G401 (cell line): ENCODE results near the gene CHRM5. TPM values are rescaled to one million over a fixed set of nuclear protein-coding genes. Genes with fewer than 3 reads are reported as not detected.
A peak's percentile ranks its signal among the peaks of the same experiment; 100 is the strongest.

ENCODE experiments used
- DNase-seq: peaks from one replicate; pipeline ENCODE4 v3.0.0-alpha.2; 2015; ENCODE audit warnings: low spot score
- in situ Hi-C: cut with HindIII; loops from 2 replicates; pipeline ENCODE4 v1.10.0; 2016; ENCODE audit warnings: low sequenced_read_pairs, mixed read lengths
- total RNA-seq: library from RNA; depleted of rRNA; stranded (reverse); fragments of >200 nt; shearing (Covaris generic); gene quantifications from 2 replicates; pipeline ENCODE4 v1.2.3, GENCODE V29; 2014; rRNA removed

Gene CHRM5, protein sequence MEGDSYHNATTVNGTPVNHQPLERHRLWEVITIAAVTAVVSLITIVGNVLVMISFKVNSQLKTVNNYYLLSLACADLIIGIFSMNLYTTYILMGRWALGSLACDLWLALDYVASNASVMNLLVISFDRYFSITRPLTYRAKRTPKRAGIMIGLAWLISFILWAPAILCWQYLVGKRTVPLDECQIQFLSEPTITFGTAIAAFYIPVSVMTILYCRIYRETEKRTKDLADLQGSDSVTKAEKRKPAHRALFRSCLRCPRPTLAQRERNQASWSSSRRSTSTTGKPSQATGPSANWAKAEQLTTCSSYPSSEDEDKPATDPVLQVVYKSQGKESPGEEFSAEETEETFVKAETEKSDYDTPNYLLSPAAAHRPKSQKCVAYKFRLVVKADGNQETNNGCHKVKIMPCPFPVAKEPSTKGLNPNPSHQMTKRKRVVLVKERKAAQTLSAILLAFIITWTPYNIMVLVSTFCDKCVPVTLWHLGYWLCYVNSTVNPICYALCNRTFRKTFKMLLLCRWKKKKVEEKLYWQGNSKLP
- total RNA-seq, result 0.18 TPM in 1 of 2 replicates, not detected in the other

DNA sequence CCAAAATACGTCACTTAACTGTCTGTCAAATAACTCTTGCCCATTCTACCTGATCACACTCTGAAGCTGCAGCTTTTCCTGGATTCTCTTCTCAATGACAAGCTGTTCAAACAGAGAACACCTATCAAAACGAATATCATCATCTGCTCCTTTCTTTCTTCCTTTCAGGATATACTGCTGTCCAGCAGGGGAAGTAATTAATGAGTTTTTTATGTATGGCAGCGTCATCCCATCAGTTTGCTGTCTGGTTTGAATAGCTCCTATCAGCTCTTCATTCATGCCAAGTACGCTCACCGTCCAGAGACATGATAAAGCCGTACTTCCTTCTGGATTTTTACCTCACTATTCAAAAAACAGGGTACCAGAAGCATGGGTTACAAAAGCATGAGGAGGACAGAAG, at the start of gene CHRM5:
CHRM5 (plus strand) TSS at position 274 of the 400 bp plus-strand sequence. CDS start 94,221 bp downstream, outside the sequence.
- in situ Hi-C loops, result no loop called here
- peak; percentile 31 for DNase-seq

DNA sequence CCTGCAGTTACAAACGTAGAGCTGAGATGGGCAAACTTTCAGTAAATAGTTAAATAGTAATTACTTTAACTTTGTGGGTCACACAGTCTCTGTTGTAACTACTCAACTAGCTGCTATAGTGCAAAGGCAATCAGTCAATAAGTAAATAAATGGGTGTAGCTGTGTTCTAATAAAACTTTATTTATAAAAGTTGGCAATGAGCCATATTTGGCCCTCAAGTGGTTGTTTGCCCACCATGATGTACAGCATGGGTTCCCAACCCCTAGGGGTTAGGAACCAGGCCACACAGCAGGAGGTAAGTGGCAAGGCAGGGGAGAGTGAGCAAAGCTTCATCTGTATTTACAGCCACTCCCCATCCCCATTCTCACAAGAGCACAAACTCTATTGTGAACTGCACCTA, 44.9 kb upstream of the CHRM5 start:
- in situ Hi-C loops, result no loop called here

DNA sequence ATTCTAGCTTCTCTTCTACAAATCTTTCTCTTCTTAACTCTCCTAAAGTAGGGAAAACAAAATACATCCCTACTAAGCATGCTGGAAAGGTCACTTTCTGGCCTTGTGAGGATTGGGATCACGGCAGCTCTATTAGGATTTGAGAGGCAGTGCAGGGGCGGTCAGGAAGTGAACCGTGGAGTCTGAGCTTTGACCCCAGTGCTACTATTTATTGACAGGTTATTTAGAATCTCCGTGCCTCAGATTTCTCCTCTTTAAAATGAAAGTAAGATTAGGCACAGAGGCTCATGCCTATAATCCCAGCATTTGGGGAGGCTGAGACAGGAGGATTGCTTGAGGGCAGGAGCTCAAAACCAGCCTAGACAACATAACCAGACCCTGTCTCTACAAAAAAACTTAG, 42.0 kb upstream of the CHRM5 start:
- in situ Hi-C loops, result no loop called here
- DNase-seq, result no peak

More for the DNA sequence above, 44.9 kb upstream of the CHRM5 start:
- no peak for DNase-seq

DNA sequence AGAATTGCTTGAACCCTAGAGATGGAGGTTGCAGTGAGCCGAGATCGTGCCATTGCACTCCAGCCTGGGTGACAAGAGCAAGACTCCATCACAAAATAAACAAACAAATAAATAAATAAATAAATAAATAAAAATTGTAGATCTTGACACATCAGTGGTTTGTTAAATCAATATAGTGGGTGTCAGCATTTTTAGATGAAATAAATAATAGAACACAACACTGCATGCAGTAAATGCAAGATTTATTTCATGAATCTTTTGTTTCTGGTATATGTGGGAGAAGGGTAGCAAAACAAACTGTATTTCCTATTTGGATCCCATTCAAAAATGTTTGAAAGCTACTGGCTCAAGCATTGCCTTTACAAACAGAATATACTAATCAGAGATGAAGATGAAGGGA, 35.6 kb upstream of the CHRM5 start:
- in situ Hi-C loops, result no loop called here
- DNase-seq, result no peak

DNA sequence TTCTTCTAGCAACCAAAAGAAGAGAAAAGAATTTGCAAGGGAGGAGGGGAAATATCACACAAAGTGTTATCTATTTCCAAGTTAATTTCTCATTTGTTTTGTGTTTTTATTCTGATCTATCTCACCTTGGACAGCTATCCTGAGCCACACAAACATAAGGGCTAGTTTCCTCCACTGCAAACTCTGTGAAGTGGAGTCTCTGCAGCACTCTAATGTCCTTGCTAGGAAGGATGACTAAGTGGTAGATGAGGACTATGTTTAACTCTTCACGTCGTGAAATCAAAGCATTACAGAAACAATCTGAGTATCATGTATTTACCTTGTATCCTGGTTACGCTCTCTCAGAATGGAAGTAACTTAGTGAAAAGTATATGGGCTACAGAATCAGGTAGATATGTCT, 33.9 kb upstream of the CHRM5 start:
- in situ Hi-C loops, result no loop called here

DNA sequence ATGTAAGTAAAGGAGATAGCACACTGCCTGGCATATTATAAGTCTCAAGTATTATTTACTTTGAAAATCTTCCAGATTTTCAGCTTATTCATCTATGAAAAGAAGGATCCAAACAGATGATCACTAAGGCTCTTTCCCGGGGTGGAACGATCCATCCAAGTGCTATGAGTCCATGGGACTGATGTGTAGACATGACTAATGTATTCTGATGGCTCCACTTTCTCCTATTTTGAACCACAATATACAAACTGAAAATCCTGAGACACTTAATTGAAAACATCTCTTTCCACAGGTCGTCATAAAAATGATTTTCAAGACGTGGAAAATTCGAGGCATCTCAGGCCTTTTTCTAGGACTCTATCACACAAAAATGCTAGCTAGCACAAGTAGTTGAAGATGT, 33.4 kb upstream of the CHRM5 start:
- DNase-seq, result no peak
- in situ Hi-C loops, result no loop called here

More for the DNA sequence above, 33.9 kb upstream of the CHRM5 start:
- no peak for DNase-seq

DNA sequence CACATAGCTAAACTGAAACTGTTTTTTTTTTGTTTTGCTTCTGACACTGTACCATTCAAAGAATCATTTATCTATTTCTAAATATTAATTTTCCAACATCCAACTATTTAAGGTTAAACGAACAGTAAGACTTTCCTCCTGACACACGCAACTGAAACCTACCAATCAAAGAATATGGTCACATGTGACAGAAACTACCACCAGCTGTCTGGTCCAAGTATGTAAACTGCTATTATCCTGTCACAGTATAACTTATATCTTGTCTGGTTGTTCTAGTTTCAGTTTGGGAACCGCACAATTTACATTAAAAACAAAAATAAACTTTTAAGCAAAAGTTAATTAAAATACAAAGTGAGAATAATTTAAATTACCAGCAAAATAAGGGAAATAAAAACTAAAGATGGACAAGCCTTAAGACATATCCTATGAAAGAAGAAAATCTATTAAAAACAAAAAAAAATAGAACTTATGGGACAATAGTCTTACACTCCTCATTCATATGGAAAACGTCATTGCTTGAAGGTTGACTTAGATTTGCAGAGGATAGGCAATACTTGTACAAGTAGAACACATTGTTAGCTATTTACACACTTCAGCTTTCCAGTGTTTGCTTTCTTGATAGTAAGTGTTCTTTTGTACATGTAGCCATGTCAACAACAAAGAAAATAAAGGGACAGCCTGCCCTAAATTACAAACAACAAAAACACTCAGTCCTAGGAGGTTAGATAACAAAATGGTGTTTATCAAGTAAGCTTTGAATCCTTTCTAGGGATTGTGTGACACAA, 26.8 kb upstream of the CHRM5 start:
- DNase-seq, result no peak
- in situ Hi-C loops, result no loop called here

DNA sequence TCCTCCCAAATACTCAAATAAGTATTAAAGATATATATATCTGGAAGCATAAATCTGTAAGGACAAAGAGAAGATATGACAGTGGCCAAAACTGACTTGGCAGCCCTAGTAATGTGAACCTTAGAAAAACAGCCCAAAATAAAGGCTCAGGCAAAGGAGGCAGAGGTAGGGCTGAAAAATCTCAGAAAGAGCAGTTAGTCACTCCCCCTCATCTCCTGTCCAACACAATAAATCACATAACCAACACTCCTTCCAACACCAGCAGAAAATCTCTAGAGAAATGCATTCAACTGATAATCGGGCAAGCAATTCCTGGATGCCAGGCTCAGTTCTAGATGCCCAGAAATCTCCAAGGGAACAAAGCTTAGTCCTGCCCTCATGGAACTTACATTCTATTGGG, 22.1 kb upstream of the CHRM5 start:
- in situ Hi-C loops, result no loop called here
- no peak for DNase-seq

DNA sequence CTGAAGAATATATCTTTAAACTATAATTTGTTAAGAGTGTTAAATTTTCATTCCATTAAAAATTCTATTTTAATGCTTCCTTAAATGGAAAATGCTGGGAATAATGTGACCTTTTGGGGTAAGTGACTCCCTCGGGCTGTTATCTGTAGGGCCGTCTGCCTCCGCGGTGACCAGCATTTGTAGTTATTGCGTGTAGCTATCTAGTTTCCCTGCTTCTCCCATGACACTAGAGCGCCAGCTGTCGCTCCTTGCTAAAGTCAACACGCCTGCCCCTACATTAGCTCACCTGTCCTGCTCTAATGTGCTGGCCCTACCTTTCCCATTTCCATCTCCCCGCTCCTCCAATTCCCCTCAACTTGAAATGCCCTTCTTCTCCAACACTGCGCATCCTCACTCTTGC, 12.4 kb upstream of the CHRM5 start:
- in situ Hi-C loops, result no loop called here
- no peak for DNase-seq

DNA sequence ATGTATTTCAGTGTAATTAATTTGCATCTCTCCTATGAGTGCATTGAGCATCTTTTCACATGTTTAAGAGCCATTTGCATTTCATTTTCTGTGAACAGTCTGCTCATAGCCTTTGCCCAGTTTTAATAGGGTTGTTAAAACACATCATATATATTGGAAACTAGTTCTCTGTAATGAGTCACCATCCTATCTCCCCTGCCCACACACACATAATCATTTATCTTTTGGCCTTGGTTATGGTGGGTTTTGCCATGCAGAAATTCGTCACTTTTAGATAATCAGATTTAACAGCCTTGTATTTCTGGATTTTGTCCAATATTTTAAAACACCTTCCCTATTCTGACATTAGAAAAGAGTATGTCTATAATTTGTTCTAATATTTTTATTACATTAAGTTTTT, 11.9 kb upstream of the CHRM5 start:
- in situ Hi-C loops, result no loop called here
- DNase-seq, result no peak

DNA sequence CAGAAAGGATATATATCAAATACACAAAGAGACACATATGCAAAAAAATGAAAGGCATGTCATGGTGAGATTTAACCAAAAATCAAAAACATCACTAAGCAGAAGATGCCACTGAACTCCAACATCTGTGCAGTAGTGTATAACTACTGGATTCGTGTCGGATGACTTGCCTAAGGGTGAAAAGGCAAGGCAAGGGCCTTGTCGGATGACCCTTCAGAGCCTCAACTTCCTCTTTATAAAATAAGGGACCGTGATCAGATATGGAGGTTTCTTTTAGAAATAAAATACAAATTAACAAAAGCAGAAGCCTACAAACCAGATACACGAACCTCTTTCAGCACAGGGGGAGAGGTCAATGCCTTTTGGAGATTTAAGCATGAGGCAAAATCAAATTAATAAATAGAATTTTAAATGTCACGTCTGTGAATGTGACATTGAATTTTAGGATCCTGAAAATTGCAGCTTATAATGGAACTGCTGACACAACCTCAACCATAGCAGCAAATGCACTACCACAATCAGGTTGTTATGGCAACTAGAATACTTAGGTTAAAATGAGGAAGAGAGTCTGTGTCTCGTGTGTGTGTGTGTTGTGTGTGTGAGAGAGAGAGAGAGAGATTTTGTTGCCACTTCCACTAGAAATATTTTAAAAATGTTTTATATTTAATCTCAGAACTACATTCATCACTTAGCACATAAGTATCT, 8.3 kb upstream of the CHRM5 start:
- in situ Hi-C loops, result no loop called here
- DNase-seq, result no peak

DNA sequence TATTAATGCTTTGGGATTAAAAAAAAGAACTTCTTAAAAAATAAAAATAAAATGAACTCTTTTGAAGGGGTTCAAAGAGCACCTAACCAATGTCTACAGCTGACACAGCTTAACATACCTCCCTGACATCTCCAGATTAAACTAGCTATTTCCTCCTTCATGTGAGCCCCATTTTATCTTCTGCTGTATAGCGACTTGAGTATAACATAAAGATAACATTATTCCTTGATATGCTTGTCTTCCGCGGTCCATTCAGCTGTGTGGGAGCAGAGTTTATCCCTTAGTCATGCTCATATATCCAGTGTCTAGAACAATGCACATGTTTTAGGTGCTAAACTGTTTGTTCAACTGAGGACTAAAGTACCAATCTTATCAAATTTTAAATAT, 7.8 kb upstream of the CHRM5 start:
- no peak for DNase-seq
- in situ Hi-C loops, result no loop called here

DNA sequence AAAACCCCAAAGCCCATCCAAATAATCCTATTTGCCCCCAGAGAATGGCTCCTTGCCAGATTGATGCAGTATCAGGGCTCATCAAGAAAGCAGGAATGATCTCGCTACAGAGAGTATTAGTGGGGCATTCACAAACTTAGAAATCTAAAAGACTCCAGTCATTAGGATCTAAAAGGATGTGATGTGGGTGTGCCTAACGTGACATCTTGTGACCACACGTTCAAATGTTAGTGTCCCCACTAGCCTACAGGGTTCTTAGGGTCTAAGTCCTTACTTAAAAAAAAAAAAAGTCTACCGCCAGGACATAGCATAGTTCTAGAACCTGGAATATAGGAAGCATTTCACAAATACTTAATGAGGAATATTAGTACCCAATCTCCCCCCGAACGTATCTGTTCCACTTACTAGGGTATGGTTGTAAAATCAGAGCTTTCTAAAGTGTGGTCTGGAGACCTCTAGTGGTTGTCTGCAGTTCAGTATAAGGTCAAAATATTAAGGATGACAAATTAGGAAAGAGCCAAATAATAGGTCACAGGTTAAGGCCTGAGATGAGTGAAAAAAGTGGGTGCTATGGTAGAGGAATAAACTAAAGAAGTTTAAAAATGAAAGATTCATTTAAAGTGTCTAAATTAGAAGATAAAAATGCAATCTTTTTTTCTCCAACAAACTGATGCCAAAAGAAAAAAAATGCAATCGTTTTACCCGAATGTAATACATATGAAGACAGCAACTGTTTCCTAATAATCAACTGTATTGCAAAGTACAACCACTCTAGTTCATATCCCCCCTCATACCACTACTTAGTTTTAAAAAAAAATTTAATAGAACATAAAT, 4.2 kb upstream of the CHRM5 start:
- DNase-seq, result no peak
- in situ Hi-C loops, result no loop called here

DNA sequence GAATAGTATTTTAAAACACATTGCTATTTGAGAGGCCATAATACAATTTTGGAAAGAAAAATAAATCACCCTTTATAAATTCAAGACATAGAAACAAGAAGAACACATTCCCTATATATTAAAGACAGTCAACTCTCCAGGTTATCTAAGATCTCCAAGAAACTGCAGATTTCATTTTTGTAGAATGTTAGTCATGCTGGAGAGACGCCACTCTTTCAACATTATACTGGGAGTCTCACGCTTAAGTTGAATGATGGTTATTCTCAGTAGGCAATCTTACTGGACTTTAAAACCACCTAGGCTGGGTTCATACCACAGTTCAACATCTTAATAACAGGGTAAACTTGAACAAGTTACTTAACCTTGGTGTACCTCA, 3.6 kb upstream of the CHRM5 start:
- in situ Hi-C loops, result no loop called here
- no peak for DNase-seq

DNA sequence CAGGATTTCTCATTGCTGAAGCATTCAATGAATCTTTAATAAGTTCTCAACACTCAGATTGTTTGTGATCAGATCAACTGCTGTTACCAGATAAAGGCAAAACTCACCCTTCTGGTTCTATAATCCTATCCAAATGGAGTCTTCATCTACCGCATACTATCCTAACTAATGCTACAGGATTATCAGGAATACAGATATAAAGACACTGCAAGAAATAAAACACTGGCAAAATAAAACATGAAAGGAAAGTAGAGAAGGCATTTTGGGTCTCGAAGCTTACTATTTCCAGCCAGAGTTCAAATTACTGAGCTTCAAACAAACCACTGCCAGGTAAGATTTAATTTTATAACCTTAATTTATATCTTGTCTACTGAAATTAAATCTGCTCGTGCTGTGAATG, 524 bp downstream of the CHRM5 start:
- in situ Hi-C loops, result no loop called here
- no peak for DNase-seq

DNA sequence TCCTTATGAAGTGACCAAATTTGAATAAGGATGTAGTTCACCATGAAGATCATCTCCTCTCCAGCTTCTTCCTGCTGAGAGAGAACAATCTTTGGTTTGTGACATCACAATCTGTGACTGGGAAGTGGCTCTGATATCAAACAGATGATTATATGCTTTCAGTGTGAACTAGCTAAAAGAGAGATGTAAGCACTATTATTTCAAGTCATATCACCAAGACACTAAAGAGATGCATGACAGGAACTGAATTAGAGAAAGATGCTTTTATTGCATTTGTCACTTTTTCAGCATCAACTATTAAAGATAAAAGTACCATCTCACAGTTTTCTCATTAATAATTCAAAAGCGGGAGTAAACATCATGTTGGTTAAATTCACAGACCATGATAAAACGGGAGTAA, 3.5 kb downstream of the CHRM5 start:
- in situ Hi-C loops, result no loop called here
- DNase-seq, result no peak

DNA sequence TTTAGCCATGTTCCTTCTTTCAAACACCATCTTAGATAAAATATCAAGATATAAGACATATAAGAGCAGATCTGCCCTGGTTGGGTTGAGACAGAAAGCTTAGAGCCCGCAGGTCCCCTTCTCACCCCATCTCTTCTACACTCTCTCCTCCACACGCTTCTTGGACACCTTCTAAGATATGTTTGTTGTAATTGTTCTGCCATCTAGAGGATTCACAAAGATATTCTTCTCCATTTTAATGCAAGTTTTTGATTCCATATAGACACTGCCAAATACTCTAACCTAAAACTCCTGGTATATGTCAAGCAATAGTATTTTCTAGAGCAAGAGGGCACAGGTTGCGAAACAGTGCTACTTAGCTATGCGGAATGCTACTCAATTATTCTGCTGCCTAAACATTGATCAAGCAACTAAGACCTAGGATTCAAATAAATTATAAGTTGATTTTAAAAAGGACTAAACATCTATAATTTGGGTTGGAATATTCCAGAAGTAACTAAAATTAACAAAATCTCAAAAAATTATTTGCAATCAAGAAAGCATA, 6.8 kb downstream of the CHRM5 start:
- in situ Hi-C loops, result loop anchor here (25.0 kb wide), 1 partner anchor 213 kb away; no protein-coding TSS in a partner anchor
- no peak for DNase-seq

DNA sequence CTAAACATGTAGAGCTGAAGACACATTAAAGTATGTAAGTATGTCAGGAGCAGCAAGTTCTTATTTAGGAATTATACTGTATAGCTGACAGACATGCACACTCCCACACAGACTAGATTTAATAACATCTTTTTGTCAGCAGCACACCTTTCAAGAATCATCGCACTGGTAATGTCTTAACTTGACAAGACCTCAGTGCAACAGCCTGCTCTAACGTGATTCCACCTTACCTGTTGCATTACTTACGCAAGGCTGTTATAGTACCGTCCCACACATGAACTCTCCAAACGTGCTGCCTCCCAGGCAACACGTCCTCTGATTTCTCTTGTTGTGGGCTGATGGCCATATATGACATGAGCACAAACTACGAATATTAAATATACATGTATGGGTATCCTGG, 11.9 kb downstream of the CHRM5 start:
- in situ Hi-C loops, result loop anchor here (25.0 kb wide), 1 partner anchor 218 kb away; no protein-coding TSS in a partner anchor

More for the DNA sequence above, 11.9 kb downstream of the CHRM5 start:
- no peak for DNase-seq
